GM12873 (cell line): ENCODE measurements around the gene CCNI2.

Experiments
- TF ChIP-seq, protein P1 (sequence below): IDR thresholded peaks from 2 replicates; pipeline ENCODE4 v1.5.1; 2012; ENCODE audit warnings: low read depth, mild to moderate bottlenecking, moderate library complexity, low read length, control low read depth; ENCODE audit not compliant: insufficient read depth; ENCODE audit errors: missing control alignments

The CCNI2 gene

DNA sequence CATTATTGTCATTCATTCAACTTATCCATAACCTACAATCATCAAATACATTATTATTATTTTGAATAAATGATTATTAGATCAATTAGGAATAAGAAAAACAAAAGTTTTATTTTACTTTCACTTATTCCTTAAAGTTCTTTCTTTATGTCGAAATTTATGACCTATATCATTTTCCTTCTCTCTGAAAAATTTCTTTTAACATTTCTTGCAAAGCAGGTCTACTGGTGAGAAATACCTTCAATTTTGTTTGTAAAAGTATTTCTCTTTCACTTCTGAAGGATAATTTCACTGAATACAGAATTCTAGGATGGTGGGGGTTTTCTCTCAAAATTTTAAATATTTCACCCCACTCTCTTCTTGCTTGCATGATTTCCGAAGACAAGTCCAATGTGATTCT, 2.6 kb upstream of the CCNI2 start:
- TF ChIP-seq, protein P1, sequence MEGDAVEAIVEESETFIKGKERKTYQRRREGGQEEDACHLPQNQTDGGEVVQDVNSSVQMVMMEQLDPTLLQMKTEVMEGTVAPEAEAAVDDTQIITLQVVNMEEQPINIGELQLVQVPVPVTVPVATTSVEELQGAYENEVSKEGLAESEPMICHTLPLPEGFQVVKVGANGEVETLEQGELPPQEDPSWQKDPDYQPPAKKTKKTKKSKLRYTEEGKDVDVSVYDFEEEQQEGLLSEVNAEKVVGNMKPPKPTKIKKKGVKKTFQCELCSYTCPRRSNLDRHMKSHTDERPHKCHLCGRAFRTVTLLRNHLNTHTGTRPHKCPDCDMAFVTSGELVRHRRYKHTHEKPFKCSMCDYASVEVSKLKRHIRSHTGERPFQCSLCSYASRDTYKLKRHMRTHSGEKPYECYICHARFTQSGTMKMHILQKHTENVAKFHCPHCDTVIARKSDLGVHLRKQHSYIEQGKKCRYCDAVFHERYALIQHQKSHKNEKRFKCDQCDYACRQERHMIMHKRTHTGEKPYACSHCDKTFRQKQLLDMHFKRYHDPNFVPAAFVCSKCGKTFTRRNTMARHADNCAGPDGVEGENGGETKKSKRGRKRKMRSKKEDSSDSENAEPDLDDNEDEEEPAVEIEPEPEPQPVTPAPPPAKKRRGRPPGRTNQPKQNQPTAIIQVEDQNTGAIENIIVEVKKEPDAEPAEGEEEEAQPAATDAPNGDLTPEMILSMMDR: no peak

DNA sequence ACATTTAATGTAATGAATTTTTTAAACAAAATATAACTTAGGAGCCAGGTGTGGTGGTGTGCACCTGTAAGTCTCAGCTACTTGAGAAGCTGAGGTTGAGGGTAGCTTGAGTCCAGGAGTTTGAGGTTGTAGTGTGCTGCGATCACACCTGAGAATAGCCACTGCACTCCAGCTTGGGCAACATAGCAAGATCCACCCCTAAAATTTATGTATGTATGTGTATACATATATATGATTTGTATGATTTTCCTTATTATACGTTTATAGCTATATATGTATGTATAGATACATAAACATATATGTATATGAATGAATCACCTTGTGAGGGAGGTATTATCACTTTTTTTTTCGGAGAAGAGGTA, 653 bp upstream of the CCNI2 start:
- TF ChIP-seq, protein P1: no peak

DNA sequence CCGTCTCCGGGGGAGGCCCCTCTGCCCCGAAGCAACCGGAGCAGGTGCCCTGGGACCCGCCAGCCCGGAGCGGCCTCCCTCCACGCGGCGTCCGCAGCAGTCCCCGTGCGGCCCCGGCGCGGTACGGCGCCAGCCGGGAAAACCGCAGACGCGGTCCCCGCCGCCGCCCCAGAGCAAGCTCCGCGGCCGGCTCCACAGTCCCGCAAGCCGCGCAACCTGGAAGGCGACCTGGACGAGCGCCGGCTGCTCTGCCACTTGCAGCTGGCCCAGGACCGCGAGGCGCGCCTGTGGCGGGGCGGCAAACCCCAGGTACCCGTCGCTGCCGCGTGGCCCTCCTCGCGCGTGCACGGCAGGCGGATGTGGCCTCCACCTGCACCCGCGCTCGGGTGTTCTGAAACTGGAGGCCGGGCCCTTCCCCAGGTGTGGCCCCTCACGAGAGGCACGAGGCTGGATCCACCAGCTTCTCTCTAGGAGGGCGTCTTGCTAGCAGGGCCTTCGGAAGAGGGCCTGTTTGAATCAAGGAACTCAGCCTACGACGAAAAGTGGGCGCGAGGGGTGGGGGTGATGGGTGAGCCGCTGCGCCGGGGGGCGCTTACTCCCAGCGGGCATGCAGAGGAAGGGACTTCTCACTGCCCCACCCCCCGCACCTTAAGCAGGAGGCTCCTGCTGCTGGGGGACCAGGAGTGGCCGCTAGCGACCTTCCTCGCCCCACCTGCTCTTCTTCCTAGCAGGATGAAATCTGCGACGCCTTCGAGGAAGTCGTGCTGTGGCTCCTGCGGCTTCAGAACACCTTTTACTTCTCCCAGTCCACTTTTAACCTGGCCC, 602 bp downstream of the CCNI2 start:
- TF ChIP-seq, protein P1: no peak

DNA sequence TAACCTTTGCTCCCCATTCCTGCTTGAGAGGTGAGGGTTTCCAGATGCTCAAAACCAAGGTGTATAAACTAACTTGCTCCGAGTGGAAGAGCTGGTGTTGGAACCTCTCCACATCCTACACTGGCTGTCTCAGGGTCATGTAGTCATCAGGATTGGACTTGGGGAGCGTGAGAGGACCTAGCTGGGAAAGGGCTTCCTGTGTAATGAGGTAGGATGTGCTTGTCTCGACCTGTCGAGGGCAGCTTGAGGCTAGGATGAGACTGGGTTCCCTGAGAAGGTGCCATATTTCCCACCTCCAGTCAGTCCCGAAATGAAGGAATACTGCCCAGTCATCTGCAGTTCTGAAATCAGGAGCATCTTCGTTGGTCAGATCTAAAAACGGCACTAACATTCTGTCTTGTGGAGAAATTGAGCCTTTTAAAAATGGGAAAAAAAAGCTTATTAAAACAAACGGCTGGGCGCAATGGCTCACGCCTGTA, 1.3 kb downstream of the CCNI2 start:
- TF ChIP-seq, protein P1: no peak

DNA sequence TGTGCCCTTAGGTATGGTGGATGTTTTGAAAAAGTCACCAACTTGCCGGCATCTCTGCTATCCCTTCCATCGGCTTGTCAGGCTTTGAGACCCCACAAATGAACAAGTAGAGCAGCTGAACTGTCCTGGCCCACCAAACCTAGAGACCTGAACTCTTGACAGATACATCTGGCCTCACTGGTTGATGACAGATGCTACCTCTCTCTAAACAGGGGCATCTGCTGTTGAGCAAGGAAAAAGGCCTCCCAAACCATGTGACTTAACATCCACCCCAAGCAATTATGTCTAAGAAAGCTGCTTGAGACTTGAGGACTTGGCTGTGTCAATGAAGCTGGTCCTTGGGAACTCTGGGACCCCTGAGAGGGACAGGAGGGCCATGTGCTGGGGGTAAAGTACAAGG, 2.3 kb downstream of the CCNI2 start:
- TF ChIP-seq, protein P1: no peak

DNA sequence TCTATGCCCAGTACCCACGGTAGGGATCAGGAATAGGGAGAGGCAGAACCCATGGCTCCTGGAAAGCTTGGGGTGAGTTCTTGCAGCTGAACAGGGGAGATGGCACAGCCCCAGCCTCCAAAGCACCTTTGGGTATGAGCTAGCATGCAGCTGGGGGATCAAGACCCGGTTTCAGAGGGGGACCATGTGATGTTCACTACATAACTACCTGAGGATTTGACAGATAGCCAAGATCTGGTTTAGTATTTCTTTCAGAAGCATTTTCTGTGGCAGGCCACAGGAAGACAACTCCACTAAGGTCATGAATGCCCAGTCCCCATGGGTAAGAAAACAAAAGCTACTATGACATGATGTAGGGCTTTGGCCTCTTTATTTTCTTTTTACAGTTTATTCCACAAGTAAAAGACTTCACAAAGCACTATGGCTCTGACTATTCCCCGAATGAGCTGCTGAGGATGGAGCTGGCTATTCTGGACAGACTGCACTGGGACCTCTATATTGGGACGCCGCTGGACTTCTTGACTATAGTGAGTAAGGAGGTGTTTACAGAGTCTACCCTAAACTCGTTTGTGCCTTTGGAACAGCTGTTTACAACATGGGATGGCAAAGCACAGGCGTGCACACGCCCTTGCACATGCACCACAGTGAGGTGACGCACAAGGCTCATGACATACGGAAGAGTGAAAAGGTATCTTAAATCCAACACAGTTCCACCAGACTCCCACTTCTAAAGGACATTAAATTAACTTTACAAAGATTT, 3.4 kb downstream of the CCNI2 start:
- TF ChIP-seq, protein P1: no peak

DNA sequence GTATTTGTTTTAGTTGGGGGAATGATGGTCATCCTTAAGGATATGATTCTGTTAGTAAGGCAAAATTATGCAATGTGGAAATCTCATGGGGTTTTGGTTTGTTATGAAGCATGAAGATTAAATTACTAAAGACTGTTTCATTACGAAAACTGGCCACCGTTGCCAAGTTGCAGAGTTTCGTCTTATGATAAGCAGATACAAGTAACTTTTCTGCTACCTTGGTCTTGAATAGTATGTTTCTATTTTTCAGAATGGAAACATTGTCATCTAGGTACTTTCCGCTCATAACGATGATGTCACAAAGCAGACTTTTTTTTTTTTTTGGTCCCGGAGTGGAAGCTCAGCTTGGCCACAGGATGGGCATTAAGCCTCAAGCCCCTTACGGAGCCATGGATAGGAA, 4.2 kb downstream of the CCNI2 start:
- TF ChIP-seq, protein P1: no peak
